K562 (cell line): ENCODE measurements around the gene LSR. TPM values are rescaled to one million over a fixed set of nuclear protein-coding genes. Genes with fewer than 3 reads are reported as not detected.

Experiments used
- ARID4B ChIP-seq: sonication (generic); formaldehyde crosslinking; IDR thresholded peaks from 2 replicates; pipeline ENCODE4 v1.8.0; 2022; ENCODE audit warnings: mild to moderate bottlenecking, missing genetic modification reagents
- CHD1 ChIP-seq: fragments of 200-600 bp; sonication (generic); IDR thresholded peaks from one replicate; pipeline ENCODE4 v1.6.1; 2012; ENCODE audit warnings: mild to moderate bottlenecking, moderate library complexity, low read length, inconsistent platforms
- DACH1 ChIP-seq: fragments of 450-650 bp; IDR thresholded peaks from 2 replicates; pipeline ENCODE4 v1.6.1; 2018; ENCODE audit not compliant: partially characterized antibody
- E2F3 ChIP-seq: fragments of 250-450 bp; sonication (Bioruptor Pico); IDR thresholded peaks from 2 replicates; pipeline ENCODE4 v1.4.0; 2020; ENCODE audit warnings: mild to moderate bottlenecking
- HCFC1 ChIP-seq: IDR thresholded peaks from 2 replicates; pipeline ENCODE4 v1.6.1; 2012; ENCODE audit warnings: low read depth, low read length, improper control_type of control experiment
- HIVEP1 ChIP-seq: fragments of 250-450 bp; sonication (Bioruptor Pico); IDR thresholded peaks from 2 replicates; pipeline ENCODE4 v1.4.0; 2020; ENCODE audit warnings: mild to moderate bottlenecking
- KDM2B ChIP-seq: fragments of 250-450 bp; sonication (Bioruptor Pico); IDR thresholded peaks from 2 replicates; pipeline ENCODE4 v1.8.0; 2021; ENCODE audit warnings: mild to moderate bottlenecking, moderate library complexity
- LCOR ChIP-seq: sonication (generic); formaldehyde crosslinking; IDR thresholded peaks from 2 replicates; pipeline ENCODE4 v1.8.0; 2022; ENCODE audit warnings: mild to moderate bottlenecking, missing genetic modification reagents
- MCM5 ChIP-seq: fragments of 450-650 bp; IDR thresholded peaks from 2 replicates; pipeline ENCODE4 v1.6.1; 2016; ENCODE audit warnings: low read depth
- NONO ChIP-seq, 2 experiments: fragments of 200-400 bp in 1 of 2; fragments of 450-650 bp in 1 of 2; formaldehyde crosslinking in 1 of 2; IDR thresholded peaks; 2 replicates each; pipeline ENCODE4 v1.6.1; 2017; ENCODE audit warnings: low read depth in 2 of 2, mild to moderate bottlenecking in 2 of 2, moderate library complexity in 2 of 2, low read length in 1 of 2
- NR1H2 ChIP-seq: sonication (generic); formaldehyde crosslinking; IDR thresholded peaks from 2 replicates; pipeline ENCODE4 v1.4.0; 2020; ENCODE audit warnings: mild to moderate bottlenecking, missing genetic modification reagents
- RB1 ChIP-seq: fragments of 450-650 bp; IDR thresholded peaks from 2 replicates; pipeline ENCODE4 v1.6.1; 2017; ENCODE audit warnings: low read depth, mild to moderate bottlenecking
- RBM39 ChIP-seq: fragments of 200-400 bp; formaldehyde crosslinking; optimal IDR thresholded peaks from 2 replicates; pipeline ENCODE3; 2018; ENCODE audit warnings: low read depth, low read length
- SNRNP70 ChIP-seq: fragments of 200-400 bp; formaldehyde crosslinking; optimal IDR thresholded peaks from 2 replicates; pipeline ENCODE3; 2017; ENCODE audit warnings: low read depth, low read length
- ZBTB11 ChIP-seq, 3 experiments: fragments of 200-800 bp in 1 of 3; fragments of 250-450 bp in 1 of 3; fragments of 450-650 bp in 1 of 3; sonication (Bioruptor Pico) in 1 of 3; sonication (Bioruptor generic) in 1 of 3; formaldehyde crosslinking in 1 of 3; IDR thresholded peaks; 2 replicates each; pipeline versions ENCODE4 v1.6.1 to v1.8.0; 2016 to 2022; ENCODE audit warnings: mild to moderate bottlenecking in 2 of 3, missing genetic modification characterization in 2 of 3, missing compliant biosample characterization in 1 of 3, moderate library complexity in 1 of 3
- ZBTB49 ChIP-seq: sonication (generic); formaldehyde crosslinking; IDR thresholded peaks from 2 replicates; pipeline ENCODE4 v1.8.0; 2022; ENCODE audit warnings: missing genetic modification reagents, mild to moderate bottlenecking, borderline replicate concordance
- ZBTB7A ChIP-seq: IDR thresholded peaks from 2 replicates; pipeline ENCODE4 v1.6.1; 2011; ENCODE audit warnings: low read depth, mild to moderate bottlenecking, low read length, moderate library complexity, borderline replicate concordance; ENCODE audit not compliant: control insufficient read depth
- ZFX ChIP-seq: sonication (generic); formaldehyde crosslinking; IDR thresholded peaks from 2 replicates; pipeline ENCODE4 v1.8.0; 2022; ENCODE audit warnings: mild to moderate bottlenecking, missing genetic modification reagents, moderate library complexity
- ZNF780A ChIP-seq: fragments of 250-450 bp; sonication (Bioruptor Pico); IDR thresholded peaks from 2 replicates; pipeline ENCODE4 v1.5.0; 2021; ENCODE audit warnings: mild to moderate bottlenecking
- polyA plus RNA-seq, 8 experiments: library from polyadenylated mRNA; depleted of rRNA in 4 of 8; stranded (reverse) in 5 of 8; unstranded in 3 of 8; fragments of >200 nt; fragmentation: Nextera tagmentation in 2 of 8; fragmentation: Illumina TruSeq in 1 of 8; extraction: Ambion mirVana in 2 of 8; extraction: Trizol in 1 of 8; gene quantifications; 2 replicates each; pipeline versions ENCODE4 v1.2.1 to v1.2.3, GENCODE V29; 2011 to 2014; ENCODE audit warnings: inconsistent platforms in 1 of 8, missing spikeins in 1 of 8
- total RNA-seq, 7 experiments: library from RNA; depleted of rRNA in 6 of 7; stranded (reverse); fragments of >200 nt in 6 of 7; fragmentation: Illumina TruSeq in 2 of 7; extraction: Trizol in 2 of 7; gene quantifications; 2 replicates each; pipeline versions ENCODE4 v1.2.1 to v1.2.3, GENCODE V29; 2011 to 2021; ENCODE audit warnings: low replicate concordance in 1 of 7

The LSR gene
- total and polyA plus RNA-seq, 9 of the 15 experiments (the other 6 are each of a cell fraction or from before 2014, with no cell fraction given), result 0.44 to 87.9 (median 28.0) TPM

- TF ChIP-seq HIVEP1 (CRISPR knock-in tag) (no peak), ZBTB11 (CRISPR knock-in tag; IDR thresholded peaks at IDR 0.05) (no peak), HCFC1 (no peak), RB1 (no peak), DACH1 (no peak), NR1H2 (no peak), ZBTB7A (peak; percentile 51; the same call in 1 of the 2 replicates), E2F3 (CRISPR knock-in tag) (no peak), NONO (IDR thresholded peaks at IDR 0.05; ENCODE audit: low read depth in 2 of 2, low read length in 1 of 2) (no peak), SNRNP70 (no peak), ZNF780A (CRISPR knock-in tag) (no peak), RBM39 (no peak), KDM2B (CRISPR knock-in tag) (no peak), CHD1 (no peak), ARID4B (CRISPR knock-in tag) (no peak), LCOR (no peak), ZBTB49 (CRISPR knock-in tag) (no peak), MCM5 (no peak), ZFX (CRISPR knock-in tag) (peak; percentile 51)
These were observed 47.1 kb downstream of the LSR start (continued) for GRCh38 chr19:35295792-35296462.
